ENCODE measurements around the gene SPIB. TPM values are rescaled to one million over a fixed set of nuclear protein-coding genes. Genes with fewer than 3 reads are reported as not detected.

Gene SPIB
- total and polyA plus RNA-seq, 4 donors = 0.09 to 5.0 (median 0.36) TPM

- H3K9me3 ChIP-seq (ENCODE audit: control insufficient read depth in 4 of 4, low read length in 3 of 4) = no peaks in the 10 kb centered on the region
- TF ChIP-seq JUND (IDR thresholded peaks at IDR 0.05) (no peak), EGR1 (IDR thresholded peaks at IDR 0.05; ENCODE audit: low read depth in 2 of 2) (no peak), NR2F2 (IDR thresholded peaks at IDR 0.05) (no peak), REST (IDR thresholded peaks at IDR 0.05) (no peak), FOXA2 (IDR thresholded peaks at IDR 0.05) (no peak), HNF4A (conservative IDR thresholded peaks at IDR 0.05) (no peak), FOXA1 (IDR thresholded peaks at IDR 0.05) (no peak), SP1 (IDR thresholded peaks at IDR 0.05) (no peak), GABPA (IDR thresholded peaks at IDR 0.05 in 1 of 2, conservative IDR thresholded peaks at IDR 0.05 in 1 of 2) (no peak), TAF1 (conservative IDR thresholded peaks at IDR 0.05) (no peak), CTCF (IDR thresholded peaks at IDR 0.05; ENCODE audit: low read depth, low read length, missing input control) (no peak), RAD21 (IDR thresholded peaks at IDR 0.05) (no peak), ATF3 (IDR thresholded peaks at IDR 0.05) (no peak), MAX (IDR thresholded peaks at IDR 0.05) (no peak), HNF4G (IDR thresholded peaks at IDR 0.05) (no peak), ZBTB33 (IDR thresholded peaks at IDR 0.05) (no peak)
- DNase-seq (ENCODE audit: low spot score) = no peak
- no peak overlapping the region for H3K27ac ChIP-seq (ENCODE audit: low read depth in 1 of 2, low read length in 2 of 2)
- 72% methylated on average over 29 of the region's 29 CpGs for WGBS
- no peaks in the 10 kb centered on the region for H3K27me3 ChIP-seq (ENCODE audit: control insufficient read depth in 4 of 4, insufficient read depth in 4 of 4, low read length in 3 of 4)
- H3K36me3 ChIP-seq (ENCODE audit: control insufficient read depth in 4 of 4, insufficient read depth in 3 of 4, low read depth in 1 of 4, low read length in 3 of 4) = no peaks in the 10 kb centered on the region
- no peak overlapping the region for H3K4me3 ChIP-seq (ENCODE audit: low read depth in 1 of 3, low read length in 3 of 3)
- no peaks in the 10 kb centered on the region for H3K4me1 ChIP-seq (ENCODE audit: control insufficient read depth in 4 of 4, insufficient read depth in 4 of 4, low read length in 3 of 4)
- H3K9ac ChIP-seq (ENCODE audit: low read depth in 1 of 2, low read length in 2 of 2) = no peak overlapping the region
These were observed 47.4 kb downstream of the SPIB start for GRCh38 chr19:50465986-50466705.

Data from liver (tissue), 9 donors.